PC-3 (cell line): ENCODE results near the gene SUGCT. TPM values are rescaled to one million over a fixed set of nuclear protein-coding genes. Genes with fewer than 3 reads are reported as not detected.

ENCODE experiments used
- ATAC-seq: fragments of 200-7000 bp; cut with Tn5 transposase; 2 replicates; pipeline ENCODE4 v1.9.1; 2020; ENCODE audit warnings: mild to moderate bottlenecking, moderate library complexity
- BruUV-seq: library from RNA; stranded (reverse); fragments of 400-500 nt; replicated peaks from 2 replicates; lab custom pipeline; 2021; lab: Mats Ljungman, UMichigan
- CTCF ChIA-PET: fragments of 300-600 bp; sonication (Branson Sonifier 250); formaldehyde crosslinking; loops from one replicate; lab custom pipeline; 2022; ENCODE audit warnings: antibody characterized with exemption; lab: Charles Lee
- POLR2A ChIA-PET: fragments of 300-600 bp; sonication (Branson Sonifier 250); formaldehyde crosslinking; loops from one replicate; lab custom pipeline; 2022; ENCODE audit warnings: antibody characterized with exemption; ENCODE audit not compliant: unreplicated experiment; lab: Charles Lee
- DNase-seq: peaks from one replicate; pipeline ENCODE4 v3.0.0-alpha.2; 2015
- H2AFZ ChIP-seq: fragments of 300-600 bp; sonication (generic); 2 replicates; pipeline ENCODE4 v1.6.0; 2016; ENCODE audit warnings: antibody characterized with exemption, low read length
- H3F3A ChIP-seq: fragments of 300-600 bp; sonication (generic); one replicate; pipeline ENCODE4 v1.6.0; 2017; ENCODE audit warnings: antibody characterized with exemption, low read length, control low read depth, mild to moderate bottlenecking; ENCODE audit not compliant: unreplicated experiment
- H3K27ac ChIP-seq: fragments of 300-600 bp; sonication (generic); 2 replicates; pipeline ENCODE4 v1.5.1; 2016; ENCODE audit warnings: mild to moderate bottlenecking, low read length
- H3K27me3 ChIP-seq: fragments of 300-600 bp; sonication (generic); 2 replicates; pipeline ENCODE4 v1.6.1; 2016; ENCODE audit warnings: low read length, mixed read lengths
- H3K36me3 ChIP-seq: fragments of 300-600 bp; sonication (generic); 2 replicates; pipeline ENCODE4 v1.6.1; 2016; ENCODE audit warnings: low read depth, mixed run types, low read length, mixed read lengths
- H3K4me1 ChIP-seq: fragments of 300-600 bp; sonication (generic); 2 replicates; pipeline ENCODE4 v1.5.1; 2016; ENCODE audit warnings: low read length; ENCODE audit not compliant: insufficient read depth
- H3K4me2 ChIP-seq: fragments of 300-600 bp; sonication (generic); 2 replicates; pipeline ENCODE4 v1.6.0; 2016; ENCODE audit warnings: low read length
- H3K4me3 ChIP-seq: fragments of 300-600 bp; sonication (generic); 2 replicates; pipeline ENCODE4 v1.5.1; 2016; ENCODE audit warnings: mild to moderate bottlenecking, low read length, mixed read lengths
- H3K79me2 ChIP-seq: fragments of 300-600 bp; sonication (generic); 2 replicates; pipeline ENCODE4 v1.6.1; 2017; ENCODE audit warnings: low read length, mixed read lengths
- H3K9ac ChIP-seq: fragments of 300-600 bp; sonication (generic); 2 replicates; pipeline ENCODE4 v1.6.0; 2016; ENCODE audit warnings: mild to moderate bottlenecking, low read length
- H3K9me2 ChIP-seq: fragments of 300-600 bp; sonication (generic); replicated peaks from 2 replicates; pipeline ENCODE4 v1.6.1; 2016; ENCODE audit warnings: mixed run types, low read length, mixed read lengths
- H3K9me3 ChIP-seq: fragments of 300-600 bp; sonication (generic); 2 replicates; pipeline ENCODE4 v1.6.1; 2016; ENCODE audit warnings: low read length, mixed read lengths
- H4K20me1 ChIP-seq: fragments of 300-600 bp; sonication (generic); 2 replicates; pipeline ENCODE4 v1.6.1; 2016; ENCODE audit warnings: low read length, mixed read lengths
- CTCF ChIP-seq: fragments of 300-600 bp; sonication (generic); conservative IDR thresholded peaks from 2 replicates; pipeline ENCODE4 v1.5.1; 2017; ENCODE audit warnings: antibody characterized with exemption, low read depth, mild to moderate bottlenecking, low read length
- EZH2 ChIP-seq: fragments of 300-600 bp; sonication (generic); IDR thresholded peaks from one replicate; pipeline ENCODE4 v1.6.1; 2017; ENCODE audit warnings: antibody characterized with exemption, mild to moderate bottlenecking, low read length; ENCODE audit not compliant: unreplicated experiment
- EZH2phosphoT487 ChIP-seq: fragments of 300-600 bp; sonication (generic); IDR thresholded peaks from 2 replicates; pipeline ENCODE4 v1.6.1; 2018; ENCODE audit warnings: mild to moderate bottlenecking, antibody characterized with exemption, low read length, borderline replicate concordance
- intact Hi-C: fragments of 100-400 bp; cut with micrococcal nuclease; formaldehyde crosslinking; loops from 2 replicates; pipeline ENCODE4 v1.9.0; 2023
- total RNA-seq: library from RNA; depleted of rRNA; stranded (reverse); fragments of >200 nt; gene quantifications from 2 replicates; pipeline ENCODE4 v1.2.3, GENCODE V29; 2014

The SUGCT gene
- total RNA-seq, 1 experiment from 2014 or later = 2.9 TPM

GRCh38 chr7:40808378-40808942 is 673.7 kb downstream of the SUGCT start:
- H2AFZ ChIP-seq = peak overlapping the region; percentile 23; the same call in 1 of the 2 replicates
- no peaks in the 10 kb centered on the region for H4K20me1 ChIP-seq
- peak; percentile 86 for ATAC-seq
- TF ChIP-seq EZH2 = no peak
- TF ChIP-seq CTCF = no peak
- ChIA-PET POLR2A (no interaction called here), CTCF (no interaction called here)
- H3K79me2 ChIP-seq = no peaks in the 10 kb centered on the region
- no peaks in the 10 kb centered on the region for H3K9me3 ChIP-seq
- no peak overlapping the region for H3K4me3 ChIP-seq
- no peaks in the 10 kb centered on the region for H3K27me3 ChIP-seq
- peak overlapping the region; percentile 43 for H3K9ac ChIP-seq
- no peaks in the 10 kb centered on the region for H3K36me3 ChIP-seq
- H3K4me2 ChIP-seq = no peak overlapping the region; the same call in 1 of the 2 replicates
- BruUV-seq = no TSS peak
- no peaks in the 10 kb centered on the region for H3K9me2 ChIP-seq
- intact Hi-C loops = loop anchor here (1.0 kb wide), 1 partner anchor 15 kb away; no protein-coding TSS in a partner anchor
- peak overlapping the region; percentile 92 for H3K27ac ChIP-seq
- no peaks in the 10 kb centered on the region for H3F3A ChIP-seq
- peaks cover 24% of the 10 kb centered on the region for H3K4me1 ChIP-seq
- DNase-seq = peak; percentile 73

GRCh38 chr7:40810274-40810673 is 675.5 kb downstream of the SUGCT start:
- Histone ChIP-seq H3K9ac (no peak overlapping the region), H3K36me3 (no peaks in the 10 kb centered on the region), H3F3A (no peaks in the 10 kb centered on the region), H3K4me1 (peaks cover 20% of the 10 kb centered on the region), H3K4me3 (no peak overlapping the region), H3K27ac (no peak overlapping the region), H3K27me3 (no peaks in the 10 kb centered on the region), H4K20me1 (no peaks in the 10 kb centered on the region), H3K9me2 (no peaks in the 10 kb centered on the region), H3K4me2 (no peak overlapping the region), H3K9me3 (no peaks in the 10 kb centered on the region), H3K79me2 (no peaks in the 10 kb centered on the region), H2AFZ (no peak overlapping the region)
- POLR2A ChIA-PET = no interaction called here
- CTCF ChIA-PET = interaction anchor here (0.6 kb wide), 1 partner anchor 327 kb away, joined by 3 read pairs; no protein-coding TSS in a partner anchor
- TF ChIP-seq CTCF = no peak
- no peak for TF ChIP-seq EZH2
- TF ChIP-seq EZH2phosphoT487 = no peak
- intact Hi-C loops = no loop called here
- BruUV-seq = no TSS peak
- ATAC-seq (no peak), DNase-seq (no peak)

- H2AFZ ChIP-seq = no peak overlapping the region
- H4K20me1 ChIP-seq = no peaks in the 10 kb centered on the region
- no peaks in the 10 kb centered on the region for H3K79me2 ChIP-seq
- ChIA-PET CTCF (no interaction called here), POLR2A (no interaction called here)
- no peak overlapping the region for H3K27ac ChIP-seq
- no peaks in the 10 kb centered on the region for H3K9me2 ChIP-seq
- ATAC-seq = no peak
- DNase-seq = no peak
- H3K4me3 ChIP-seq = no peak overlapping the region
- no TSS peak for BruUV-seq
- H3K27me3 ChIP-seq = no peaks in the 10 kb centered on the region
- no peaks in the 10 kb centered on the region for H3F3A ChIP-seq
- TF ChIP-seq EZH2 (no peak), CTCF (no peak), EZH2phosphoT487 (no peak)
- H3K4me2 ChIP-seq = no peak overlapping the region
- no peaks in the 10 kb centered on the region for H3K36me3 ChIP-seq
- no peak overlapping the region for H3K9ac ChIP-seq
- no peaks in the 10 kb centered on the region for H3K9me3 ChIP-seq
- intact Hi-C loops = no loop called here
- peaks cover 15% of the 10 kb centered on the region for H3K4me1 ChIP-seq
These were observed 676.9 kb downstream of the SUGCT start for GRCh38 chr7:40811666-40812065.
